Kidney (tissue), 14 donors: ENCODE results near the gene CFAP210. TPM values are rescaled to one million over a fixed set of nuclear protein-coding genes. Genes with fewer than 3 reads are reported as not detected.

Experiments used
- DNase-seq, 5 donors: peaks; one replicate each; pipeline ENCODE4 v3.0.0-alpha.2; 2013 to 2020
- FAIRE-seq: peaks from 2 replicates; lab custom pipeline; 2012; peaks lifted over from hg19 to GRCh38; lab: Jason Lieb, UNC
- H3K27ac ChIP-seq, 2 donors: one replicate each; pipeline ENCODE4 v1.7.0; 2013; ENCODE audit warnings: low read depth in 2 of 2, low read length in 2 of 2, inconsistent platforms in 1 of 2
- H3K27me3 ChIP-seq: one replicate; pipeline ENCODE4 v1.7.1; 2013; ENCODE audit warnings: low read length, inconsistent platforms; ENCODE audit not compliant: control insufficient read depth, insufficient read depth
- H3K36me3 ChIP-seq, 3 donors: one replicate each; pipeline versions ENCODE4 v1.7.0 to v1.7.1; 2013; ENCODE audit warnings: low read length in 3 of 3, control low read depth in 1 of 3, inconsistent platforms in 1 of 3; ENCODE audit not compliant: insufficient read depth in 3 of 3, control insufficient read depth in 2 of 3
- H3K4me1 ChIP-seq, 3 donors: one replicate each; pipeline versions ENCODE4 v1.7.0 to v1.7.1; 2013; ENCODE audit warnings: low read length in 3 of 3, inconsistent platforms in 1 of 3, low read depth in 1 of 3; ENCODE audit not compliant: control insufficient read depth in 2 of 3, insufficient read depth in 2 of 3
- H3K4me3 ChIP-seq, 3 donors: one replicate each; pipeline versions ENCODE4 v1.7.0 to v1.8.1; 2013; ENCODE audit warnings: low read length in 3 of 3, control low read depth in 1 of 3, inconsistent platforms in 1 of 3
- H3K9ac ChIP-seq, 3 donors: one replicate each; pipeline versions ENCODE4 v1.7.0 to v1.7.1; 2013; ENCODE audit warnings: low read length in 3 of 3, control low read depth in 1 of 3, inconsistent platforms in 1 of 3
- H3K9me3 ChIP-seq, 3 donors: one replicate each; pipeline versions ENCODE4 v1.7.0 to v1.7.1; 2013; ENCODE audit warnings: low read length in 3 of 3, control low read depth in 1 of 3, inconsistent platforms in 1 of 3; ENCODE audit not compliant: control insufficient read depth in 2 of 3, insufficient read depth in 1 of 3
- intact Hi-C: fragments of 100-400 bp; cut with DNase I; formaldehyde crosslinking; loops from one replicate; pipeline ENCODE4 v1.11.1; 2022
- polyA plus RNA-seq: library from polyadenylated mRNA; stranded (reverse); fragments of 350-450 nt; fragmentation: Illumina TruSeq; extraction: RNeasy Lipid Tissue Mini Kit (QIAGEN cat#74804); gene quantifications from one replicate; pipeline ENCODE4 v1.2.3, GENCODE V29; 2014; ENCODE audit warnings: low read depth, low replicate concordance; ENCODE audit not compliant: insufficient read depth
- total RNA-seq: library from RNA; stranded (reverse); fragmentation: NEBNext Ultra II Directional; extraction: Animal tissue kit (Norgen Biotek cat#: 25700); gene quantifications from one replicate; pipeline ENCODE4 v1.2.1, GENCODE V29; 2021
- TF ChIP-seq, protein P1 (sequence below): IDR thresholded peaks from 3 replicates; pipeline ENCODE4 v1.5.1; 2012; ENCODE audit warnings: mild to moderate bottlenecking, moderate library complexity, borderline replicate concordance; ENCODE audit not compliant: insufficient read depth; ENCODE audit errors: extremely low read depth
- donor health status: control.
- donor health status: control.
- donor health status: control.
- donor health status: control.
- donor health status: control.
- donor health status: DM: yes; HTN: yes; CAD: no.
- donor health status: Normal renal cell carcinoma (clear cell type).

The CFAP210 gene
- total and polyA plus RNA-seq, 2 donors from 2014 or later, result 0.60 to 0.65 TPM

DNA sequence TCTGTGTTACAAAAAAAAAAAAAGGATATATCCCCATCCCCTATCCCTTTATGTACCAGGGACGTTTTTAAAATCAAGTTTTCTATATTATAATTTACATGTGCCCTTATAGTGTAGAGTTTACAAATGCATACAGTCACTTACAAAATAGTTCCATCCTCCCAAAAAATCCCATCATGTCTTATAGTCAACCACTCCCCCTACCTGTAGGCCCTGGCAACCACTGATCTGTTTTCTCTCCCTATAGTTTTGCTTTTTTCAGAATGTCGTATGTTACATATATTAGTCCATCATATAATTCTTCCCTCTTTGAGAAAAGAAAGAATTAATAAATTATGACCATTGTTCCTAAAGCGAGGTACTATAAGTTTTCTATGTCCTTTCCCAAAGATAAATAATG lies 17.8 kb downstream of the CFAP210 start:
- no peak overlapping the region for H3K27ac ChIP-seq
- no peaks in the 10 kb centered on the region for H3K36me3 ChIP-seq
- intact Hi-C loops, result no loop called here
- FAIRE-seq (no peak), DNase-seq (no peak)
- H3K9ac ChIP-seq, result no peak overlapping the region
- H3K4me1 ChIP-seq, result no peaks in the 10 kb centered on the region
- TF ChIP-seq, protein P1, sequence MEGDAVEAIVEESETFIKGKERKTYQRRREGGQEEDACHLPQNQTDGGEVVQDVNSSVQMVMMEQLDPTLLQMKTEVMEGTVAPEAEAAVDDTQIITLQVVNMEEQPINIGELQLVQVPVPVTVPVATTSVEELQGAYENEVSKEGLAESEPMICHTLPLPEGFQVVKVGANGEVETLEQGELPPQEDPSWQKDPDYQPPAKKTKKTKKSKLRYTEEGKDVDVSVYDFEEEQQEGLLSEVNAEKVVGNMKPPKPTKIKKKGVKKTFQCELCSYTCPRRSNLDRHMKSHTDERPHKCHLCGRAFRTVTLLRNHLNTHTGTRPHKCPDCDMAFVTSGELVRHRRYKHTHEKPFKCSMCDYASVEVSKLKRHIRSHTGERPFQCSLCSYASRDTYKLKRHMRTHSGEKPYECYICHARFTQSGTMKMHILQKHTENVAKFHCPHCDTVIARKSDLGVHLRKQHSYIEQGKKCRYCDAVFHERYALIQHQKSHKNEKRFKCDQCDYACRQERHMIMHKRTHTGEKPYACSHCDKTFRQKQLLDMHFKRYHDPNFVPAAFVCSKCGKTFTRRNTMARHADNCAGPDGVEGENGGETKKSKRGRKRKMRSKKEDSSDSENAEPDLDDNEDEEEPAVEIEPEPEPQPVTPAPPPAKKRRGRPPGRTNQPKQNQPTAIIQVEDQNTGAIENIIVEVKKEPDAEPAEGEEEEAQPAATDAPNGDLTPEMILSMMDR, result no peak
- H3K9me3 ChIP-seq, result no peaks in the 10 kb centered on the region
- no peaks in the 10 kb centered on the region for H3K27me3 ChIP-seq
- H3K4me3 ChIP-seq, result no peak overlapping the region

DNA sequence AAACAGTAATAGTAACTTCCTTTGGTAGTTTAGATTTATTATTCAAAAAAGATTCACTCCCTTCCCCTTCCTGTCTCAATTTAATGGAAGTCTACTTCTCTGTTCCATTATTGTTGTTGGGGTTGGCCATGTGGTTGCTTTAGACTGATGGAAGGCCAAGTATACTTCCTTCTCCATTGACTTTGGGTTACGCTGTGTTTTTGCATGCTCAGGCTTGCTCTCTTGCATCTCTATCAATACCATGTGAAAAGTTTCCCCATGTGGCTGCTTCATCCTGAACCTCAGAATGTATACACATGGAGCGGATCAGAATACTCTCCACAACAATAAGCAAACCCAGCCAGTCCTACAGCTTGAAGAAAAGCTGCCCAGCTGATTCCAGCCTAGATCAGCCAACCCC lies 20.3 kb downstream of the CFAP210 start:
- no peak overlapping the region for H3K4me3 ChIP-seq
- FAIRE-seq (no peak), DNase-seq (no peak)
- no peaks in the 10 kb centered on the region for H3K9me3 ChIP-seq
- no peak overlapping the region for H3K27ac ChIP-seq
- no peaks in the 10 kb centered on the region for H3K36me3 ChIP-seq
- H3K27me3 ChIP-seq, result no peaks in the 10 kb centered on the region
- intact Hi-C loops, result no loop called here
- H3K9ac ChIP-seq, result no peak overlapping the region
- TF ChIP-seq, protein P1, result no peak
- no peaks in the 10 kb centered on the region for H3K4me1 ChIP-seq

DNA sequence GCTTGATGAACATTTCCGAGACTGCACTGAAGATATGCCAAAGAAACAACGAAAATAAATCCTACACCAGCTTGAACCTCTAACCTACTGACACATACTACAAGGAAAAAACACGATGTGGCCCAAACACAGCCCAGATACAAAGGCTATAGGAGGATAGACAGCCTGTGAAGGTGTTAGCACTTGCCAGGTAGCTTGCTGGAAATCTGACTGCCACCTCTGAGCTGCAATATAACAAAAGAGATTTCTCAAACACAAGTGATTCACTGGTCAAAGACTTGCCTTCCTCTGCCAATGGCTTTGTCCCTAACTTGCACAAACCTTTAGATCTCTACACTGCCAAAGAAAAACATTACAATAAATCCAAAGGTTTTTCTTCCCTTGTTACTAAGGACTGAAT lies 21.1 kb downstream of the CFAP210 start:
- TF ChIP-seq, protein P1, result no peak
- no peaks in the 10 kb centered on the region for H3K4me1 ChIP-seq
- H3K36me3 ChIP-seq, result no peaks in the 10 kb centered on the region
- no peak for FAIRE-seq
- H3K27ac ChIP-seq, result no peak overlapping the region
- DNase-seq, result no peak
- no peak overlapping the region for H3K9ac ChIP-seq
- no peaks in the 10 kb centered on the region for H3K9me3 ChIP-seq
- intact Hi-C loops, result no loop called here
- H3K4me3 ChIP-seq, result no peak overlapping the region
- no peaks in the 10 kb centered on the region for H3K27me3 ChIP-seq

DNA sequence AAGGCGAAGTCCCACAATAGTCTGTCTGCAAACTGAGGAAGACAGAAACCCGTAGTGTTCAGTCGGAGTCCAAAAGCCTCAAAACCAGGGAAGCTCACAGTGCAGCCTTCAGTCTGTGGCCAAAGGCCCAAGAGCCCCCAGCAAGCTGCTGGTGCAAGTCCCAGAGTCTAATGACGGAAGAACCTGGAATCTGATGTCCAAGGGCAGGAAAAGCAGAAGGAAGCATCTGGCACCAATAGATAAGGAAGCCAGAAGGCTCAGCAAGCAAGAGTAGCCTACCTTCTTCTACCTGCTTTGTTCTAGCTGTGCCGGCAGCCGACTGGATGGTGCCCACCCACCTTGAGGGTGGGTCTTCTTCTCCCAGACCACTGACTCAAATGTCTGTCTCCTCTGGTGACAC lies 21.8 kb downstream of the CFAP210 start:
- no peak for FAIRE-seq
- DNase-seq, result no peak
- H3K9me3 ChIP-seq, result no peaks in the 10 kb centered on the region

More for the DNA sequence above, 21.8 kb downstream of the CFAP210 start:
- no peaks in the 10 kb centered on the region for H3K4me1 ChIP-seq
- intact Hi-C loops, result no loop called here
- no peak overlapping the region for H3K4me3 ChIP-seq
- TF ChIP-seq, protein P1, result no peak
- no peak overlapping the region for H3K9ac ChIP-seq
- no peaks in the 10 kb centered on the region for H3K36me3 ChIP-seq
- H3K27ac ChIP-seq, result no peak overlapping the region
- no peaks in the 10 kb centered on the region for H3K27me3 ChIP-seq
